GM21576 (cell line): ENCODE data around the gene TNS3.
A peak's percentile ranks its signal among the peaks of the same experiment; 100 is the strongest.
"Not testable (repeated sequence)": the region's sequence is repeated elsewhere in the genome, so short reads cannot be mapped to it uniquely, and the experiment has no call there.

ENCODE experiments used
- ATAC-seq: cut with Tn5 transposase; IDR thresholded peaks from one replicate; pipeline ENCODE4 v1.9.1; 2021; ENCODE audit warnings: mild to moderate bottlenecking, moderate library complexity; ENCODE audit not compliant: unreplicated experiment

Gene TNS3

GRCh38 chr7:47581804-47582763 lies at the start of gene TNS3:
Gene TNS3, minus strand, starts transcription at chr7:47582111. Its CDS starts 142,475 bp downstream, at chr7:47439636.
- ATAC-seq, result no peak

GRCh38 chr7:47631711-47632110 lies 49.8 kb upstream of the TNS3 start:
- ATAC-seq, result no peak

GRCh38 chr7:47627580-47628283 lies 45.8 kb upstream of the TNS3 start:
- ATAC-seq, result peak; percentile 78

GRCh38 chr7:47625861-47626715 lies 44.2 kb upstream of the TNS3 start:
- no peak for ATAC-seq

- ATAC-seq, result no peak
Measured at GRCh38 chr7:47624689-47625088, 42.8 kb upstream of the TNS3 start.

- no peak for ATAC-seq
Measured at GRCh38 chr7:47622946-47623640, 41.2 kb upstream of the TNS3 start.

GRCh38 chr7:47622586-47622945 lies 40.7 kb upstream of the TNS3 start:
- ATAC-seq, result no peak

- ATAC-seq, result no peak
Measured at GRCh38 chr7:47621979-47622561, 40.2 kb upstream of the TNS3 start.

GRCh38 chr7:47621347-47621746 lies 39.4 kb upstream of the TNS3 start:
- ATAC-seq, result no peak

GRCh38 chr7:47619806-47620205 lies 37.9 kb upstream of the TNS3 start:
- ATAC-seq, result no peak

- no peak for ATAC-seq
Measured at GRCh38 chr7:47617131-47617530, 35.2 kb upstream of the TNS3 start.

- ATAC-seq, result no peak
Measured at GRCh38 chr7:47614450-47614849, 32.5 kb upstream of the TNS3 start.

GRCh38 chr7:47611045-47611511 lies 29.2 kb upstream of the TNS3 start:
- no peak for ATAC-seq

GRCh38 chr7:47610506-47611044 lies 28.7 kb upstream of the TNS3 start:
- no peak for ATAC-seq

- no peak for ATAC-seq
Measured at GRCh38 chr7:47609803-47610452, 28.0 kb upstream of the TNS3 start.

- not testable (repeated sequence) for ATAC-seq
Measured at GRCh38 chr7:47606593-47607046, 24.7 kb upstream of the TNS3 start.

GRCh38 chr7:47605816-47606575 lies 24.1 kb upstream of the TNS3 start:
- no peak for ATAC-seq

GRCh38 chr7:47604496-47604890 lies 22.6 kb upstream of the TNS3 start:
- no peak for ATAC-seq
